Activated CD8-positive, alpha-beta memory T cell treated with anti-CD3 and anti-CD28 coated beads, Interleukin-2, amount 10 ng/mL, durations not matched to agents 7 days and 5 days (primary cell): Measurements from ENCODE around the gene NCF4. TPM values are rescaled to one million over a fixed set of nuclear protein-coding genes. Genes with fewer than 3 reads are reported as not detected.

Experiments
- ATAC-seq: fragments of 150-1000 bp; cut with Tn5 transposase; one replicate; pipeline ENCODE4 v1.10.0; 2021; ENCODE audit warnings: moderate library complexity
- CTCF ChIA-PET: fragments of 350-600 bp; sonication (Branson Sonifier 250); formaldehyde crosslinking; loops from one replicate; lab custom pipeline; 2021; ENCODE audit warnings: antibody characterized with exemption; lab: Charles Lee
- DNase-seq: peaks from one replicate; pipeline ENCODE4 v3.0.0-alpha.2; 2020
- H3K27ac Mint-ChIP-seq: one replicate; pipeline ENCODE4 v1.8.0; 2021; ENCODE audit warnings: mild to moderate bottlenecking, mixed read lengths
- H3K27me3 Mint-ChIP-seq: one replicate; pipeline ENCODE4 v1.8.0; 2021; ENCODE audit warnings: mixed read lengths
- H3K36me3 Mint-ChIP-seq: one replicate; pipeline ENCODE4 v1.8.0; 2021; ENCODE audit warnings: mild to moderate bottlenecking, mixed read lengths
- H3K4me1 Mint-ChIP-seq: one replicate; pipeline ENCODE4 v1.8.0; 2021; ENCODE audit warnings: mixed read lengths
- H3K4me3 Mint-ChIP-seq: one replicate; pipeline ENCODE4 v1.8.0; 2021; ENCODE audit warnings: mild to moderate bottlenecking, moderate library complexity, mixed read lengths
- H3K9me3 Mint-ChIP-seq: one replicate; pipeline ENCODE4 v1.8.0; 2022; ENCODE audit warnings: low read depth, mixed read lengths
- total RNA-seq, 2 experiments: library from RNA; stranded (reverse); gene quantifications; one replicate each; pipeline ENCODE4 v1.2.3, GENCODE V29; 2021

The NCF4 gene
- total RNA-seq, 2 experiments from 2014 or later: 59.7 to 77.9 TPM

DNA sequence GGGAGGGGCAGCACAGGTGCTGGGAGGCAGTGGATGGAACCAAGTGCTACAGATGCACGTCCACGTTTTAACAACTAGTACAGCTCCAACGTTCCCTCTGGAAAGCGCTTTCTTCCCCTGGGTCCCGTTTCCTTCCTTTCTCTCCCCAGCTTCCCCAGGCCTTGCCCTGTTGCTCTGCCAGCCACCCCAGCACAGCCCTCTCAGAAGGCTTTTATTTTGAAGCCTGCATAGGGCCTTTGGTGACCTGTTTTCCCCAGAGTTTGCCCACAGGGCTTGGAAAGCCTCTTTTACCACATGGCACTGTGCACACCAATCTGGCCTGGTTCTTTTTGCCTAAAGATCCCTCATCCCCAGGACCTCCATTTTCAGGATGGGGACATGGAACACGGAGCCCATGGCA lies 13.9 kb upstream of the NCF4 start:
- no peaks in the 10 kb centered on the region for H3K4me1 Mint-ChIP-seq
- CTCF ChIA-PET: no interaction called here
- DNase-seq (no peak), ATAC-seq (no peak)
- no peaks in the 10 kb centered on the region for H3K36me3 Mint-ChIP-seq
- no peak overlapping the region for H3K4me3 Mint-ChIP-seq
- no peak overlapping the region for H3K27ac Mint-ChIP-seq
- peaks cover 55% of the 10 kb centered on the region for H3K27me3 Mint-ChIP-seq
- no peaks in the 10 kb centered on the region for H3K9me3 Mint-ChIP-seq

DNA sequence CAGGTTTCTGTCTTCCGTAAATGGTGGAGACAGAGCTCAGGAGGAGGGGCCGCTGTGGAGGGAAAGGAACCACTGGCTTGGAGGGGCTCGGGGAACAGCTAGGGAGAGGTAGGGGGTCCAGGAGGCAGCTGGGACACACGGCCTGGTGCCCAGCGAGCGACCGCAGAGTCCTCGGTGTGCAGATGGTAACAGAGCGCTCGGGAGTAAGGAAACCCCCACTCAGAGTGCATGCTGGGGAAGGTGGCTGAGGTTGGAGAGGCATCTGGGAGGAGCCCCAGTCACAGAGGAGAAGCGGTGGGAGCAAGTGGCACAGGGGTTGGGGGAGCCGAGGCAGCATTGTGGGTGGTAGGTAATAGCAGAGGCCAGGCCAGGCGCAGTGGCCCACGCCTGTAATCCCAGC lies 10.8 kb upstream of the NCF4 start:
- H3K27me3 Mint-ChIP-seq: peaks cover 30% of the 10 kb centered on the region
- peaks cover 18% of the 10 kb centered on the region for H3K4me1 Mint-ChIP-seq
- CTCF ChIA-PET: interaction anchor here (1.2 kb wide), 1 partner anchor 11 kb away, joined by 3 read pairs; the partner anchor contains the start of gene NCF4
- no peaks in the 10 kb centered on the region for H3K36me3 Mint-ChIP-seq
- H3K9me3 Mint-ChIP-seq: peaks cover 3% of the 10 kb centered on the region
- H3K4me3 Mint-ChIP-seq: no peak overlapping the region
- no peak for DNase-seq
- no peak for ATAC-seq
- no peak overlapping the region for H3K27ac Mint-ChIP-seq

DNA sequence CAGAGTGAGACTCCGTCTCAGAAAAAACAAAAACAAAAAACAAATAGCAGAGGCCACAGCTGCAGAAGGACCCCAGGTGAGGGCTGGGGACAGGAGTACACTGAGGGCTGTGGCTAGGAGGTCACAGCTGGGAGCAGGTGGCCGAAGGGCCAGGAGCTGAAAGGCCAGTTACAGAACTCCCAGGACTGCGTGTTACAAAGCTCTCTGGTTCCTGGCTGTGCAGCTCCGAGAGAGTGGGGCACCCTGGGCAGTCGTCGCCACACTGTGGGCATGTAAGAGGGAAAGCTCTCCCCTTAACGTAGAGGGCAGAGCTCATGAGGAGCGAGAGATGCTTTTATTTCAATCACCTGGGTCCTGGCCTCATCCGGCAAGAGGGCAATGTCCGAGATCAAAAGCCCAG lies 10.1 kb upstream of the NCF4 start:
- DNase-seq (no peak), ATAC-seq (no peak)
- Mint-ChIP-seq H3K4me3 (no peak overlapping the region), H3K27me3 (peaks cover 25% of the 10 kb centered on the region), H3K9me3 (peaks cover 3% of the 10 kb centered on the region), H3K4me1 (peaks cover 21% of the 10 kb centered on the region), H3K36me3 (no peaks in the 10 kb centered on the region), H3K27ac (no peak overlapping the region)
- CTCF ChIA-PET: interaction anchor here (1.0 to 13.6 kb wide), 4 partner anchors 9 to 129 kb away, joined by 3 to 229 read pairs (median 21); partner anchors contain the start of gene NCF4

DNA sequence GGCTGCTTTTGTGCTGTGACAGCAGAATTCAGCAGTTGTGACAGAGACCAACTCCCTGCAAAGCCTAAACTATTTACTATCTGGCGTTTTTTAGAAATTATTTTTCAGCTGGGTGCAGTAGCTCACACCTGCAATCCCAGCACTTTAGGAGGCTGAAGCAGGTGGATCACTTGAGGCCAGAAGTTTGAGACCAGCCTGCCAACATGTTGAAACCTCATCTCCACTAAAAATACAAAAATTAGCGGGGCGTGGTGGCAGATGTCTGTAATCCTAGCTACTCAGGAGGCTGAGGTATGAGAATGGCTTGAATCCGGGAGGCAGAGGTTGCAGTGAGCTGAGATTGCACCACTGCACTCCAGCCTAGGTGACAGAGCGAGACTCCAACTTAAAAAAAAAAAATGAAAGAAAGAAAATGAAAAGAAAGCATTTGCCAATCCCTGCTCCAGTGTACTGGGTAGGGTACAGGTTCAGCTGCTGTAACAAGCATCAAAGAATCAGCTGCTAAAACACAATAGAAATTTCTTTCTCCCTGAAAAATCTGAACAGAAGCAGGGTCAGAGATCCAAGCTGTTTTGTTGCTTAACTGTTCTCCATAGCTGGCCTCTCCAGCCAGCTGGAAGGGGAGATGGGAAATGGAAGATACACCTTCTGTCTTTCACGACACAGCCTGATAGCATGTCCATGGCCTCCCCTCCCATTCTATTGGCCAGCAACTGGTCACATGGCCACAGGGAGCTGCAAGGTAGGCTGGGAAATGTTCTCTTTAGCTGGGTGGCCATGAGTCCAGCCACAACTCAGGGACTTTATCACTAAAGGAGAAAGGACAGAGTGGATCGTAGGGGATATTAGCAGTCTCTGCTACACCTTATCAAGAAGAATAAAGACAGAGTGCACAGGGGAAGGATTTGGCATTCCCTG lies 8.5 kb upstream of the NCF4 start:
- Mint-ChIP-seq H3K27ac (no peak overlapping the region), H3K4me3 (no peak overlapping the region), H3K4me1 (peaks cover 35% of the 10 kb centered on the region), H3K36me3 (no peaks in the 10 kb centered on the region), H3K9me3 (peaks cover 3% of the 10 kb centered on the region), H3K27me3 (peaks cover 15% of the 10 kb centered on the region)
- DNase-seq (no peak), ATAC-seq (no peak)
- CTCF ChIA-PET: interaction anchor here (0.8 to 13.6 kb wide), 20 partner anchors 8 to 200 kb away, joined by 3 to 229 read pairs (median 4); partner anchors contain the start of genes IFT27, KCTD17 and MPST

DNA sequence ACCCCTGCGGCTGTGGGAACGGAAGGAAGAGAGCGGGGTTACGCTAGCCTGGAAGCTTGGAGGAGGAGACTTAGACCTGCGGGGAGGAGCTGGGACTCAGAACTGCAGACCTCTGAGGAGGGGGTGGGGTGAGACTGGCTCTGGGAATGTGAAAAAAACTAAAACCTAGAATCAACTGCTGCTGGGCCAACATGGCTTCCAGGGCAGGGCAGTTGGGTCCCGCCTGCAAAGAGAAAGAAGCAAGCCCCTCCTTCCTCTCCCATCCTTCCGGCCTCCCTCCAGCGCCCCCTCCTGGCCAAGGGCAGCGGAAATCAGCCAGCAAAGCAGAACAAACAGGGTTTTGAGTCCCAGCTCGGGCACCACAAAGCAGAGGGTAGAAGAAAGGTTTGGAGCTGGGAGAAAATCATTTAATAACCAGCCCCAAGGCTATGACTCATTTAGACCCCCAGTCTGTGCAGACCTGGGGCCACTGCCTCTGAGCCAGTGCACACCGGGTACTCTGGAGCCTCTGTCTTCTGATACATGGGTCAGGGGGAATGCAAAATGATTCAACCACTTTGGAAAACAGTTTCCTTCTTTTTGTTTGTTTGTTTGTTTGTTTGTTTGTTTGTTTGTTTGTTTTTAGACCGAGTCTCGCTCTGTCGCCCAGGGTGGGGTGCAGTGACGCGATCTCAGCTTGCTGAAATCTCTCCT lies 7.3 kb upstream of the NCF4 start:
- Mint-ChIP-seq H3K4me1 (peaks cover 46% of the 10 kb centered on the region), H3K4me3 (peak overlapping the region; percentile 43), H3K27me3 (peaks cover 11% of the 10 kb centered on the region), H3K27ac (peak overlapping the region; percentile 83), H3K9me3 (peaks cover 3% of the 10 kb centered on the region), H3K36me3 (no peaks in the 10 kb centered on the region)
- DNase-seq (peak; percentile 95), ATAC-seq (peak; percentile 79)
- CTCF ChIA-PET: interaction anchor here (0.7 to 13.6 kb wide), 28 partner anchors 8 to 462 kb away, joined by 3 to 229 read pairs (median 4); partner anchors contain the start of genes IFT27 and MPST

DNA sequence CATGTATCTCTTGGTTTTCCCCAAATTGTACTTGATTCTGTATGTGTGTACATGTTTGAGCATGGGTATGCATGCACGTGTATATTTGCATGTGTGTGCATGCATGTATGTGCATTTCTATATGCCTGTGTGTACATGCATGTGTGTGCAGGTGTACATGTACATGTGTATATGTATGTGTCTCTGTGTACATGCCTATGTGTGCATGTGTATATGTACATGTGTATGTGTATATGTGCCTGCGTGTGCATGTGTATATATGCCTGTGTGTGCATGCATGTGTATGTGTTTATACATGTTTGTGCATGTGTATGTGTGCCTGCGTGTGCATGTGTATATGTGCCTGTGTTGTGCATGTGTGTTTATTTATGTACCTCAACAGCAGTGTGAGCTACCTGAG lies 5.3 kb upstream of the NCF4 start:
- H3K27me3 Mint-ChIP-seq: peaks cover 2% of the 10 kb centered on the region
- no peak for DNase-seq
- CTCF ChIA-PET: interaction anchor here (0.8 to 13.6 kb wide), 26 partner anchors 10 to 386 kb away, joined by 3 to 229 read pairs (median 6); partner anchors contain the start of genes IFT27 and IL2RB
- no peak overlapping the region for H3K27ac Mint-ChIP-seq
- no peak overlapping the region for H3K4me3 Mint-ChIP-seq
- peaks cover 65% of the 10 kb centered on the region for H3K4me1 Mint-ChIP-seq
- no peak for ATAC-seq
- H3K9me3 Mint-ChIP-seq: peaks cover 3% of the 10 kb centered on the region
- peaks cover 4% of the 10 kb centered on the region for H3K36me3 Mint-ChIP-seq

DNA sequence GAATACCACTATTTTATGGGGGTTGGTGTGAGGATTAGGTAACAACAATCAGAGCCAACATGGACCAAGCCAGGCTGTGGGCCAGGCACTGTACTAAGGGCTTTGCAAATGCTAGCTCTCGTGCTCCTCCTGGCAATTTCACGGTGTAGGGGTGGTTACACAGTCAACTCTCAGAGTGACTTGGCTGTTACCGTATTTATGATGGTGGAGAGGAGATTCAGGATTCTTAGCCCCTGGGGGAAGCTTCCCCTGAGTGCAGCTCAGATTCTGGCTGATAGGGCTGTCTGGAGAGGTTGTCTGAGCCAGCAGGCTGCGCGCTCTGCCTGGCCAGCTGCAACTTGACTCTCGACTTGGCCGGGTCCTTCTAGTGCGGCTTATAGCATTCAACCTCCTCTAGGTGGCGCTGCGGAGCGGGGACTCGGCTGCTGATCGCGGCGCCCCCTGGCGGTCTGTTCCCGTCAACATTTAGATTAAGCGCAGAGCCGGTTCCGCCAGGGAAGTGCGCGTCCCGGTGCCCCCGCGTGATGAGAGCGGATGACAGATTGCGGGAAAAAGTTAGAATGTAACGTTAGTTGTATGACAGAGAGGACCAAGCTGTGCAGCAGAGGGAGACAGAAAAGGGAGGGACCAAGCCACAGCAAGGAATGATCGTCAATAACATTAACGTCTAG lies 4.5 kb upstream of the NCF4 start:
- ATAC-seq: peak; percentile 54
- Mint-ChIP-seq H3K9me3 (peaks cover 3% of the 10 kb centered on the region), H3K36me3 (peaks cover 4% of the 10 kb centered on the region), H3K27me3 (peaks cover under 1% of the 10 kb centered on the region), H3K4me3 (peak overlapping the region; percentile 44), H3K27ac (peak overlapping the region; percentile 54), H3K4me1 (peaks cover 73% of the 10 kb centered on the region)
- CTCF ChIA-PET: interaction anchor here (0.6 to 13.6 kb wide), 77 partner anchors 11 to 806 kb away, joined by 3 to 229 read pairs (median 4); partner anchors contain the start of genes IFT27 and IL2RB
- DNase-seq: peak; percentile 94

DNA sequence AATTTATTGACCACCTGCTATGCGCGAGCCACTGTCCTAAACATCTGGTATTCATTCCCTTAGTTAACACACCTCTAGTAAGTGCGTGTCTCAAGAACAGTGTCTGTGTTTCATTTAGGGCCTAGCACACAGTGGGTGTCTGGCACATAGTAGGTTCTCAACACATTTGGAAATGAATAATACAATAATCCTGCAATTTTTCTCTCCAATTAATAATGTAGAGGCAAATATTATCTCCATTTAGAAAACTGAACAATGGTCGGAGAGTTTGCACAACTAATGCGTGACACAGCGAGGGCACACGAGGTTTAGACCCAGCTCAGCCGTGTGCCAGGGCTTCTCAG lies 4.0 kb upstream of the NCF4 start:
- Mint-ChIP-seq H3K27ac (no peak overlapping the region), H3K27me3 (no peaks in the 10 kb centered on the region), H3K9me3 (peaks cover 3% of the 10 kb centered on the region), H3K36me3 (peaks cover 4% of the 10 kb centered on the region), H3K4me1 (peaks cover 78% of the 10 kb centered on the region), H3K4me3 (peak overlapping the region; percentile 44)
- DNase-seq: no peak
- ATAC-seq: no peak
- CTCF ChIA-PET: interaction anchor here (0.6 to 13.6 kb wide), 54 partner anchors 11 to 806 kb away, joined by 3 to 229 read pairs (median 6); partner anchors contain the start of genes IFT27 and IL2RB

DNA sequence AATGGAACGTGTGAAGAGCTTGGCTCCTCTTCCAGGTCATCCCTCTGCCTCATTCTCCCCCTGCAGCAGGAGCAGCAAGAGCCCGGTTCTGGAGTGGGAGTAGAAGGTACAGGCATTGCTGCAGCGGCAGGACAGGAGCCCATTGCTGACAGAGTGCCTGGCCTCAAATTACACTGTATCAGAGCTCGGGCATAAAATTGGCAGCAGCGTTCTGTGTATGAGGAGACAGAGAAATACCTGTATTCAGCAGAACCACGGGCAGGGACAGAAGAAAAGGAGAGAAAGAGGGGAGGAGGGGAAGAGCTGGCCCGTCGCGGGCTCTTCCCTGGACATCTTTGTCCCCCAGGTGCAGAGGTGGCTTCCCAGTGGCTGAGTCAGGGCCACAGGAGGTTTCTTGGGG lies 2.6 kb upstream of the NCF4 start:
- CTCF ChIA-PET: interaction anchor here (0.6 to 13.6 kb wide), 9 partner anchors 9 to 341 kb away, joined by 3 to 229 read pairs (median 6); partner anchors contain the start of gene IFT27
- peaks cover 4% of the 10 kb centered on the region for H3K36me3 Mint-ChIP-seq
- no peaks in the 10 kb centered on the region for H3K27me3 Mint-ChIP-seq
- peaks cover 86% of the 10 kb centered on the region for H3K4me1 Mint-ChIP-seq
- no peak for ATAC-seq
- H3K9me3 Mint-ChIP-seq: no peaks in the 10 kb centered on the region
- no peak for DNase-seq
- H3K4me3 Mint-ChIP-seq: no peak overlapping the region
- no peak overlapping the region for H3K27ac Mint-ChIP-seq

DNA sequence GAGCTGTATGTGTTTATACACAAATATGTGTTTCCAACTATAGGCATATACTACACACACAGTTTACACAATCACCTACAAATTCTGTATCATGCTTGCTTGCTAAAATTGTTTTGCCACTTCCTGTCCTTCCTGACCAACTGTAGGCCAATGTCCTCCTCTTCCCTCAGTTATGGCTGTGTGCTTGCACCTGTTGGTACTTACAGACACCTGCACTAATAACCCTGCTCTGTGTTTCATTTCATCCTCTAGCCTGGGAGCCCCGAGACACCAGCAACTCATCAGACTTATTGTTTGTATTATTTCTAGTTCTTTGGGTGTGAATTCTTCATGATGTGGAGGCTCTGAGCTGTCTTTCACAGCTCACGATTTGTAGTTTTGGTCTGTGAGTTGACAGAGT lies 1.8 kb upstream of the NCF4 start:
- no peak overlapping the region for H3K4me3 Mint-ChIP-seq
- no peaks in the 10 kb centered on the region for H3K9me3 Mint-ChIP-seq
- H3K4me1 Mint-ChIP-seq: peaks cover 85% of the 10 kb centered on the region
- DNase-seq (no peak), ATAC-seq (no peak)
- H3K27me3 Mint-ChIP-seq: no peaks in the 10 kb centered on the region
- CTCF ChIA-PET: interaction anchor here (1.1 to 13.6 kb wide), 12 partner anchors 8 to 185 kb away, joined by 3 to 229 read pairs (median 5); partner anchors contain the start of gene IFT27
- H3K36me3 Mint-ChIP-seq: peaks cover 6% of the 10 kb centered on the region
- peak overlapping the region; percentile 58 for H3K27ac Mint-ChIP-seq

DNA sequence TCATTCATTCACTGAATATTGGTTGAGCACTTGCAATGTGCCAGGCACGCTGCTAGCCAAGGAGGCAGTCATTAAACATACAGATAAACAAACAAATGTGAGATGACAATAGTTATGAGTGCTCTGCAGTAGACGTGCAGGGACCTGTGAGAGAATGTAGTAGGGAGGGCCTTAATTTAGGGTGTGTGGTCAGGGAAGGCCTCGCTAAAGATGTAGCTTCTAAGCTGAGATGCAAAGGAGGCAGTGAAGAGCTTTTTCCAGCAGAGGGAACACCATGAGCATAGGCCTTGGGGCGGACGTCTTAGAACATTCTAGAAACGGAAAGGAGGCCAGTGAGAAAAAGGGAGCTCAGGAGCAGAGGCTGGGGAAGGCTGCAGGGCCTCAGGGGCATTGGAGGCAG lies 789 bp upstream of the NCF4 start:
- H3K4me1 Mint-ChIP-seq: peaks cover 90% of the 10 kb centered on the region
- H3K4me3 Mint-ChIP-seq: peak overlapping the region; percentile 70
- CTCF ChIA-PET: interaction anchor here (0.7 to 13.6 kb wide), 12 partner anchors 8 to 184 kb away, joined by 3 to 229 read pairs (median 4); partner anchors contain the start of genes IFT27, MPST and TST
- H3K9me3 Mint-ChIP-seq: no peaks in the 10 kb centered on the region
- ATAC-seq (no peak), DNase-seq (no peak)
- peak overlapping the region; percentile 98 for H3K27ac Mint-ChIP-seq
- H3K36me3 Mint-ChIP-seq: peaks cover 15% of the 10 kb centered on the region
- H3K27me3 Mint-ChIP-seq: no peaks in the 10 kb centered on the region

DNA sequence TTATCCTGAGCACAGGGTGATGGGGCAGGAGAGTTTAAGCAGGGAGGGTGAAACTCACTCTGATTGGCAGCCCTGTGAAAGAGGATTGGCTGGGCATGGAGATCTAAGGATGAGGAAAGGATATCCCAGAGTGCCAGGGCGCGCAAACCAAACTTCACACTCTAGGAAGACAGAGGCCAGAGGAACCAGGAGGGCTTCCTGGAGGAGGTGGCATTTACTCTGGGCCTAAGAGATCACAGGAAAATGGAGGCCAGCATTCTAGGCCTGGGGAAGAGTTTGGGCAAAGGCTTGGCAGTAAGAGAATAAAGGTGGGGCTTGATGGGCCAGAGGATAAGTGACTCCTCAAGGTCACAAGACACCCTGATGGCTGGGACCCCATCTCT lies 377 bp upstream of the NCF4 start:
- no peak for ATAC-seq
- no peaks in the 10 kb centered on the region for H3K27me3 Mint-ChIP-seq
- no peaks in the 10 kb centered on the region for H3K9me3 Mint-ChIP-seq
- H3K4me1 Mint-ChIP-seq: peaks cover 94% of the 10 kb centered on the region
- peaks cover 19% of the 10 kb centered on the region for H3K36me3 Mint-ChIP-seq
- DNase-seq: no peak
- H3K27ac Mint-ChIP-seq: peak overlapping the region; percentile 98
- peak overlapping the region; percentile 70 for H3K4me3 Mint-ChIP-seq
- CTCF ChIA-PET: interaction anchor here (0.7 to 13.6 kb wide), 11 partner anchors 8 to 183 kb away, joined by 3 to 229 read pairs (median 4); partner anchors contain the start of genes IFT27, MPST and TST
